Endodermal cell (in vitro differentiated cells): ENCODE data around the gene DNAJC5. TPM values are rescaled to one million over a fixed set of nuclear protein-coding genes. Genes with fewer than 3 reads are reported as not detected.

Source experiments
- DNase-seq: peaks from one replicate; pipeline ENCODE4 v3.0.0-alpha.2; 2017
- H3K27ac ChIP-seq: 2 replicates; pipeline ENCODE4 v1.5.1; 2013; ENCODE audit warnings: mild to moderate bottlenecking, low read depth, low read length, moderate library complexity
- H3K27me3 ChIP-seq: 2 replicates; pipeline ENCODE4 v1.6.1; 2013; ENCODE audit warnings: mild to moderate bottlenecking, low read length, moderate library complexity; ENCODE audit not compliant: insufficient read depth, control insufficient read depth, poor library complexity, severe bottlenecking
- H3K36me3 ChIP-seq: 2 replicates; pipeline ENCODE4 v1.7.0; 2013; ENCODE audit warnings: mild to moderate bottlenecking, low read length, moderate library complexity; ENCODE audit not compliant: control insufficient read depth, insufficient read depth
- H3K4me1 ChIP-seq: one replicate; pipeline ENCODE4 v1.7.0; 2013; ENCODE audit warnings: low read length; ENCODE audit not compliant: control insufficient read depth, insufficient read depth
- H3K4me3 ChIP-seq: 2 replicates; pipeline ENCODE4 v1.5.1; 2013; ENCODE audit warnings: mild to moderate bottlenecking, low read length, moderate library complexity
- H3K9ac ChIP-seq: 2 replicates; pipeline ENCODE4 v1.6.1; 2013; ENCODE audit warnings: mild to moderate bottlenecking, low read length, moderate library complexity; ENCODE audit not compliant: poor library complexity, severe bottlenecking; ENCODE audit errors: extremely low read depth
- H3K9me3 ChIP-seq: 2 replicates; pipeline ENCODE4 v1.6.1; 2013; ENCODE audit warnings: mild to moderate bottlenecking, low read length, moderate library complexity; ENCODE audit not compliant: control insufficient read depth
- H3K27ac Mint-ChIP-seq: 2 replicates; pipeline ENCODE4 v1.8.0; 2020; ENCODE audit warnings: mixed read lengths
- H3K27me3 Mint-ChIP-seq: 2 replicates; pipeline ENCODE4 v1.8.0; 2021; ENCODE audit warnings: mild to moderate bottlenecking, mixed read lengths; ENCODE audit not compliant: insufficient read depth
- H3K36me3 Mint-ChIP-seq: 2 replicates; pipeline ENCODE4 v1.8.0; 2020; ENCODE audit warnings: low read depth, mixed read lengths
- H3K4me1 Mint-ChIP-seq: 2 replicates; pipeline ENCODE4 v1.8.0; 2020; ENCODE audit warnings: mixed read lengths
- H3K4me3 Mint-ChIP-seq: 2 replicates; pipeline ENCODE4 v1.8.0; 2020; ENCODE audit warnings: mild to moderate bottlenecking, moderate library complexity, mixed read lengths
- H3K9me3 Mint-ChIP-seq: 2 replicates; pipeline ENCODE4 v1.8.0; 2020; ENCODE audit warnings: mild to moderate bottlenecking, mixed read lengths
- WGBS, 2 experiments: methylation state at CpG; one replicate each; pipeline versions ENCODE4 v1.1.5 to v1.1.7; 2013; ENCODE audit warnings: missing lambda C conversion rate in 2 of 2, mixed read lengths in 1 of 2; ENCODE audit not compliant: insufficient coverage in 1 of 2, insufficient read length in 1 of 2; 5-methylcytosine and 5-hydroxymethylcytosine counted together
- total RNA-seq, 2 donors: library from RNA; stranded (reverse); fragmentation: NEBNext Ultra II Directional in 1 of 2; extraction: Animal tissue kit (Norgen Biotek cat#: 25700) in 1 of 2; gene quantifications; 2 replicates in 1 of 2; 3 replicates in 1 of 2; pipeline ENCODE4 v1.2.1, GENCODE V29; 2021
- TF ChIP-seq, protein P1 (sequence below): fragments of 200-600 bp; sonication (generic); conservative IDR thresholded peaks from 2 replicates; pipeline ENCODE4 v1.5.0; 2021; ENCODE audit warnings: antibody characterized with exemption, mild to moderate bottlenecking

Gene DNAJC5
- total RNA-seq, 2 donors from 2014 or later = 25.8 to 26.8 TPM

DNA sequence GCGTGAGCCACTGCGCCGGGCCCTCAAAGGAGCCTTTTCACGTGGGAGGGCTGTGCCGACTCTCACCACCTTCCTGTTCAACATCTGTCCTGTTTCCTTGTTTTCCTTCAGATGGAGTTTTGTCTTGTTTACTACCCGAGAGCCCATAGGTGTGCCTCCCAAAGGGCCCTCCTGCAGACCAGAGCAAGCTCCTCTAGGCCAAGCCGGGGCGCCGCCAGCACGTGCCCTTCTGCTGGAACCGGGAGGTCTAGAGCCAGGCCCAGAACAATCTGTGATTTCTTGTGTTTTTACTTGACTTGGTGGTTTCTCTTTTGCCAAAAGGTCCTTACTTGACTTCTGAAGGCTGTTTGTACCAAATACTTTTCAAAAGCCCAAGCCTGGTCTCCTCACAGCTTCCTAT is 8.0 kb upstream of the DNAJC5 start:
- TF ChIP-seq, protein P1, sequence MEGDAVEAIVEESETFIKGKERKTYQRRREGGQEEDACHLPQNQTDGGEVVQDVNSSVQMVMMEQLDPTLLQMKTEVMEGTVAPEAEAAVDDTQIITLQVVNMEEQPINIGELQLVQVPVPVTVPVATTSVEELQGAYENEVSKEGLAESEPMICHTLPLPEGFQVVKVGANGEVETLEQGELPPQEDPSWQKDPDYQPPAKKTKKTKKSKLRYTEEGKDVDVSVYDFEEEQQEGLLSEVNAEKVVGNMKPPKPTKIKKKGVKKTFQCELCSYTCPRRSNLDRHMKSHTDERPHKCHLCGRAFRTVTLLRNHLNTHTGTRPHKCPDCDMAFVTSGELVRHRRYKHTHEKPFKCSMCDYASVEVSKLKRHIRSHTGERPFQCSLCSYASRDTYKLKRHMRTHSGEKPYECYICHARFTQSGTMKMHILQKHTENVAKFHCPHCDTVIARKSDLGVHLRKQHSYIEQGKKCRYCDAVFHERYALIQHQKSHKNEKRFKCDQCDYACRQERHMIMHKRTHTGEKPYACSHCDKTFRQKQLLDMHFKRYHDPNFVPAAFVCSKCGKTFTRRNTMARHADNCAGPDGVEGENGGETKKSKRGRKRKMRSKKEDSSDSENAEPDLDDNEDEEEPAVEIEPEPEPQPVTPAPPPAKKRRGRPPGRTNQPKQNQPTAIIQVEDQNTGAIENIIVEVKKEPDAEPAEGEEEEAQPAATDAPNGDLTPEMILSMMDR = no peak
- Mint-ChIP-seq H3K27me3 (no peaks in the 10 kb centered on the region), H3K9me3 (no peaks in the 10 kb centered on the region), H3K27ac (no peak overlapping the region), H3K4me3 (no peak overlapping the region), H3K4me1 (no peaks in the 10 kb centered on the region), H3K36me3 (peaks cover 46% of the 10 kb centered on the region)
- no peaks in the 10 kb centered on the region for H3K4me1 ChIP-seq
- H3K27me3 ChIP-seq = no peaks in the 10 kb centered on the region
- no peak overlapping the region for H3K27ac ChIP-seq
- H3K9ac ChIP-seq = no peak overlapping the region
- DNase-seq = no peak
- H3K36me3 ChIP-seq = peaks cover 62% of the 10 kb centered on the region
- no peaks in the 10 kb centered on the region for H3K9me3 ChIP-seq
- WGBS, 2 experiments = 96 to 98% methylated on average over 11 of the region's 11 CpGs
- no peak overlapping the region for H3K4me3 ChIP-seq

DNA sequence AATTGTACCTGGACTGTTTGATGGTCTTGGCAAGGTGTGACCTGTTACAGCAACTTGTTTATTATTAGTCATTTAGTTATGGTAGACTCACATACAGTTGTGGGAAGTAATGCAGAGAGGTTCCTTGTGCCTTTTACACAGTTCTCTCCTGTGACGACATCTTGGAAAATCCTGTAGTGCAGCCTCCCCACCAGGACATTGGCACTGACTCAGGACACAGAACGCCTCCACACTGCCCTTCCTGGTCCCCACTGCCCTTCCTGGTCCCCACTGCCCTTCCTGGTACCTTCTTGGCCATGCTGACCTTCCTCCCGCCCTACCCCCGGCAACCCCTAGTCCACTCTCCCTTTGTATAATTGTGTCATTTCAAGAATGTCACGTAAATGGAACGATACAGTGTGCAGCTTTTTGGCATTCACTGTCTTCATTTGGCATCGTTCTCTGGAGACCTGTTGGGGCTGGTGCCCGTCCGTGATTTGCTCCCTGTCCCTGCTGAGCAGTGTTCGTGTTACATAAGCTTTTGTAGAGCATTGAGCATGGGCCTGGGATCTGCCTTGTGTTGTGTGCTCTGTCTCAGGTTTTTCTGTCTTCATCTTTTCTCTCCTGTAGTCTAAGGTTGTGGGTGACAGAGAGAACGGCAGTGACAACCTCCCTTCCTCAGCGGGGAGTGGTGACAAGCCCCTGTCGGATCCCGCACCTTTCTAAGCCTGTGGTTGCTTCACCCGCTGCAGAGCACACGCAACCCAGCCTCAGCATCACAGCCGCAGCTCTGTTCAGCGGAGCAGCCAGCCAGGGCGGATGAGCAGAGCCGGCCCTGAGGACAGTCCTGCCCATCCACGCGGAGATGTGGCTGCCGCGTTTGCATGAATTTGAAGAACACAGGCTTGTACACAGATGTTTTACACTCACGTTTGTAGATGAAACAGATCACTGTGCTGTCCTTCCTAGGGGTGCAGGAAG is 5.4 kb upstream of the DNAJC5 start:
- H3K36me3 Mint-ChIP-seq = peaks cover 31% of the 10 kb centered on the region
- no peak for DNase-seq
- WGBS, 2 experiments = 94% methylated on average over 24 to 25 of the region's 25 CpGs
- Histone ChIP-seq H3K36me3 (peaks cover 50% of the 10 kb centered on the region), H3K27ac (no peak overlapping the region), H3K4me1 (no peaks in the 10 kb centered on the region), H3K9ac (no peak overlapping the region), H3K4me3 (no peak overlapping the region), H3K27me3 (no peaks in the 10 kb centered on the region), H3K9me3 (no peaks in the 10 kb centered on the region)
- peaks cover 5% of the 10 kb centered on the region for H3K4me1 Mint-ChIP-seq
- TF ChIP-seq, protein P1 = no peak
- no peaks in the 10 kb centered on the region for H3K27me3 Mint-ChIP-seq
- H3K9me3 Mint-ChIP-seq = no peaks in the 10 kb centered on the region
- H3K27ac Mint-ChIP-seq = no peak overlapping the region
- H3K4me3 Mint-ChIP-seq = no peak overlapping the region

DNA sequence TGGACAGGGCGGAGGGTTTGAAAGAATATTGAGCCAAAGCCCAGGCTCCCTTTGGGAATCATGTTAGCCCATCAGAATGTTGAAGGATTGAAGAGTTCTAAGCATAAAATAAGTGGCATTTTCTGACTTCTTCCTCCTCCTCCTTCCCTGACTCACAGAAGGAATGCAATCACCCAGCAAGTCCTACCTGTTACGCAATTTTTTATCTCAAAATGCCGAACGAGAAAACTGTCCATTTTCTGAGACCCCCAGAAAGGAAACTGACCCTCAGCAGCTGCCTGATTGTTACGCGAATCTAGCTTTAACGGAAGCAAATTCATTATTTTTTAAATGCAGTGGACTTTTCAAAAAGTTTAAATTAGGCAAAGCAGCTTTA is 4.7 kb upstream of the DNAJC5 start:
- H3K9me3 ChIP-seq = no peaks in the 10 kb centered on the region
- Mint-ChIP-seq H3K4me1 (peaks cover 5% of the 10 kb centered on the region), H3K9me3 (no peaks in the 10 kb centered on the region), H3K27ac (no peak overlapping the region), H3K27me3 (no peaks in the 10 kb centered on the region), H3K4me3 (no peak overlapping the region), H3K36me3 (peaks cover 26% of the 10 kb centered on the region)
- no peaks in the 10 kb centered on the region for H3K27me3 ChIP-seq
- H3K36me3 ChIP-seq = peaks cover 44% of the 10 kb centered on the region
- WGBS, 2 experiments = 92 to 93% methylated on average over 6 to 7 of the region's 7 CpGs
- H3K4me1 ChIP-seq = no peaks in the 10 kb centered on the region
- TF ChIP-seq, protein P1 = no peak
- H3K9ac ChIP-seq = no peak overlapping the region
- H3K4me3 ChIP-seq = no peak overlapping the region
- no peak for DNase-seq
- no peak overlapping the region for H3K27ac ChIP-seq
